Thyroid gland (tissue), 4 donors: ENCODE data around the gene PIK3CD.

Source experiments
- POLR2A ChIP-seq, 2 donors: fragments of 450-650 bp; IDR thresholded peaks; one replicate each; pipeline ENCODE4 v1.6.1; 2017; ENCODE audit warnings: antibody characterized with exemption in 2 of 2, mild to moderate bottlenecking in 2 of 2, moderate library complexity in 1 of 2
- TF ChIP-seq, protein P1 (sequence below), 6 experiments: fragments of 200-600 bp in 3 of 6; fragments of 450-650 bp in 3 of 6; sonication (generic) in 3 of 6; IDR thresholded peaks; one replicate each; pipeline ENCODE4 v1.5.1; 2016 to 2019; ENCODE audit warnings: antibody characterized with exemption in 6 of 6, mild to moderate bottlenecking in 2 of 6, inconsistent platforms in 1 of 6, moderate library complexity in 1 of 6

DNA sequence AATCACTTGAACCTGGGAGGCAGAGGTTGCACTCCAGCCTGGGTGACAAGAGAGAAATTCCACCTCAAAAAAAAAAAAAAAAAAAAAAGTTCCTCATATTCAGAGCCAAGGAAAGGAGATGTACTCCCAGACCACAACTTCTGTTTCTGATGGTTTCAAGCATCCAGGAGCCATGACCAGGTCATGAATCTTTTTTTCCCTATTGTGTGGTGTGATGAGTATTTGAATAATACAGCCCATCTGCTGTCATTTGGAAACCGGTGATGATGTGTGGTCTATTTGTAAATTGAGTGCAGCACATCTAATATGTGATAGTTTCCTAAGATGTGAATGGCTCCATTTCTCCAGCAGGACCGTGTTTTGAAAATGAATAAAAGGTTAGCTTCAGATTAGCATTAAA lies 18.6 kb downstream of the PIK3CD start:
- TF ChIP-seq, protein P1, sequence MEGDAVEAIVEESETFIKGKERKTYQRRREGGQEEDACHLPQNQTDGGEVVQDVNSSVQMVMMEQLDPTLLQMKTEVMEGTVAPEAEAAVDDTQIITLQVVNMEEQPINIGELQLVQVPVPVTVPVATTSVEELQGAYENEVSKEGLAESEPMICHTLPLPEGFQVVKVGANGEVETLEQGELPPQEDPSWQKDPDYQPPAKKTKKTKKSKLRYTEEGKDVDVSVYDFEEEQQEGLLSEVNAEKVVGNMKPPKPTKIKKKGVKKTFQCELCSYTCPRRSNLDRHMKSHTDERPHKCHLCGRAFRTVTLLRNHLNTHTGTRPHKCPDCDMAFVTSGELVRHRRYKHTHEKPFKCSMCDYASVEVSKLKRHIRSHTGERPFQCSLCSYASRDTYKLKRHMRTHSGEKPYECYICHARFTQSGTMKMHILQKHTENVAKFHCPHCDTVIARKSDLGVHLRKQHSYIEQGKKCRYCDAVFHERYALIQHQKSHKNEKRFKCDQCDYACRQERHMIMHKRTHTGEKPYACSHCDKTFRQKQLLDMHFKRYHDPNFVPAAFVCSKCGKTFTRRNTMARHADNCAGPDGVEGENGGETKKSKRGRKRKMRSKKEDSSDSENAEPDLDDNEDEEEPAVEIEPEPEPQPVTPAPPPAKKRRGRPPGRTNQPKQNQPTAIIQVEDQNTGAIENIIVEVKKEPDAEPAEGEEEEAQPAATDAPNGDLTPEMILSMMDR (IDR thresholded peaks at IDR 0.05): no peak
- no peak for TF ChIP-seq POLR2A (IDR thresholded peaks at IDR 0.05)
